Suprapubic skin (tissue), 4 donors: ENCODE data around the gene PI4K2A.

Experiments used
- CTCF ChIP-seq, 2 donors: fragments of 200-600 bp in 1 of 2; fragments of 450-650 bp in 1 of 2; sonication (generic) in 1 of 2; IDR thresholded peaks; one replicate each; pipeline ENCODE4 v1.5.1; 2016 to 2019; ENCODE audit warnings: antibody characterized with exemption in 2 of 2, mild to moderate bottlenecking in 1 of 2, moderate library complexity in 1 of 2
- EP300 ChIP-seq: sonication (generic); formaldehyde crosslinking; IDR thresholded peaks from one replicate; pipeline ENCODE4 v1.6.1; 2017; ENCODE audit warnings: antibody characterized with exemption
- POLR2A ChIP-seq, 2 donors: fragments of 450-650 bp; IDR thresholded peaks; one replicate each; pipeline ENCODE4 v1.6.1; 2017; ENCODE audit warnings: antibody characterized with exemption in 2 of 2, mild to moderate bottlenecking in 2 of 2, moderate library complexity in 2 of 2
- POLR2AphosphoS5 ChIP-seq, 3 donors: sonication (generic); formaldehyde crosslinking; IDR thresholded peaks; one replicate each; pipeline ENCODE4 v1.6.1; 2017; ENCODE audit warnings: antibody characterized with exemption in 3 of 3

GRCh38 chr10:97679594-97679993 is 39.1 kb downstream of the PI4K2A start:
- TF ChIP-seq CTCF (IDR thresholded peaks at IDR 0.05) (no peak), POLR2A (IDR thresholded peaks at IDR 0.05) (no peak), POLR2AphosphoS5 (IDR thresholded peaks at IDR 0.05) (no peak), EP300 (no peak)
